ENCODE data around the gene TST.

DNA sequence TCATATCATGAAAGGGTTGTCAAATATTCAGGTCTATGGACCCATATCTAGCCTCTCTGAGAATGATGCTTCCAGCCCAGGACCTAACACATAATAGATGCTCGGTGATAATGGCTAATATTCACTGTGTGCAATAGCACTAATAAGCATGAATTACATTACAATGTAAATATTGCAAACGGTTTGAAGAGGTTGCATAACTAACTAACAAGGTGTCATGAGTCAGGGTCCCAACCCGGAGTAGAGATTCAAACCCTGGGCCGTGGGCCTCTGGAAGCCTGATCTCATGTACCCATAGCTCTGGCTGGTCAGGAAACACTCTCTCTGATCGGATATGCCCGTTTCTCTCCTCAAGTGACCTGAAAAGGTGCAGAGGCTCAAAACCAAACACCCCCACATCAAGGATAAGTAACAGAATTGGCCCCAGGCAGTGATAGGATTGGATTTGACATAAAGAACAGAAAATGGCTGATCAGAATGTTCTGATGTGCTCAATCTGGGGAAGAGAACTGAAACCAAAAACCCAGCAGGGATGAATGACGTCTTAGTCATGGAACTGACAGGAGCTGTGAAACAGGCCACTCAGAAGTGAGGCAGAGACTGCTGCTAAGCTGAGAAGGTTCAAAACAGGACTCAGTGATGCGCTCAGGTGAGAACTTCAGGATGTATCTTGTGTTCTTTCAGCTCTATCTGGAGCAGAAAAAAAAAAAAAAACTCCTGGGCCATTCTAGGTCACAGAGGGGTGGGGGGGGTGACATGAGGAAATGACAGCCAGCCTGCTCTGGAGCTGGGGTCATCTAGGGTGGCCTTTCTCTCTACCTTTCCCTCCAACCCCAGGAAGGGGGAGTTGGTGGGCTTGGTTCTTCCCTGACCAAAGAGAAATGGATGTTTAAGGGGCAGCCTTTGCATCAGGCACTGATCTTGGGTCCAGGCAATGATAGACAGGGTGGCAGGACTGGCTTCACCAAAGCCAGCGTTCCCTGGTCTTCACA, 25.7 kb upstream of the TST start:
- TF ChIP-seq EZH2phosphoT487 (IDR thresholded peaks at IDR 0.05) (no peak), EZH2 (IDR thresholded peaks at IDR 0.05) (no peak)
- TF ChIP-seq, protein P1, sequence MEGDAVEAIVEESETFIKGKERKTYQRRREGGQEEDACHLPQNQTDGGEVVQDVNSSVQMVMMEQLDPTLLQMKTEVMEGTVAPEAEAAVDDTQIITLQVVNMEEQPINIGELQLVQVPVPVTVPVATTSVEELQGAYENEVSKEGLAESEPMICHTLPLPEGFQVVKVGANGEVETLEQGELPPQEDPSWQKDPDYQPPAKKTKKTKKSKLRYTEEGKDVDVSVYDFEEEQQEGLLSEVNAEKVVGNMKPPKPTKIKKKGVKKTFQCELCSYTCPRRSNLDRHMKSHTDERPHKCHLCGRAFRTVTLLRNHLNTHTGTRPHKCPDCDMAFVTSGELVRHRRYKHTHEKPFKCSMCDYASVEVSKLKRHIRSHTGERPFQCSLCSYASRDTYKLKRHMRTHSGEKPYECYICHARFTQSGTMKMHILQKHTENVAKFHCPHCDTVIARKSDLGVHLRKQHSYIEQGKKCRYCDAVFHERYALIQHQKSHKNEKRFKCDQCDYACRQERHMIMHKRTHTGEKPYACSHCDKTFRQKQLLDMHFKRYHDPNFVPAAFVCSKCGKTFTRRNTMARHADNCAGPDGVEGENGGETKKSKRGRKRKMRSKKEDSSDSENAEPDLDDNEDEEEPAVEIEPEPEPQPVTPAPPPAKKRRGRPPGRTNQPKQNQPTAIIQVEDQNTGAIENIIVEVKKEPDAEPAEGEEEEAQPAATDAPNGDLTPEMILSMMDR (IDR thresholded peaks at IDR 0.05): no peak
